ENCODE data around the gene ASTN1.

The ASTN1 gene

GRCh38 chr1:176926330-176927086 is 238.0 kb downstream of the ASTN1 start:
- DNase-seq (ENCODE audit: low read depth) = no peak

- no peak for DNase-seq (ENCODE audit: low read depth)
Measured at GRCh38 chr1:176925223-176925622, 239.3 kb downstream of the ASTN1 start.

GRCh38 chr1:176923283-176923682 is 241.2 kb downstream of the ASTN1 start:
- DNase-seq (ENCODE audit: low read depth) = no peak

- DNase-seq (ENCODE audit: low read depth) = no peak
Measured at GRCh38 chr1:176919386-176920378, 244.8 kb downstream of the ASTN1 start.

- no peak for DNase-seq (ENCODE audit: low read depth)
Measured at GRCh38 chr1:176905648-176906047, 258.9 kb downstream of the ASTN1 start.

GRCh38 chr1:176904057-176904751 is 260.3 kb downstream of the ASTN1 start:
- no peak for DNase-seq (ENCODE audit: low read depth)

GRCh38 chr1:176903474-176903873 is 261.0 kb downstream of the ASTN1 start:
- no peak for DNase-seq (ENCODE audit: low read depth)

GRCh38 chr1:176899321-176899720 is 265.2 kb downstream of the ASTN1 start:
- no peak for DNase-seq (ENCODE audit: low read depth)

- no peak for DNase-seq (ENCODE audit: low read depth)
Measured at GRCh38 chr1:176897350-176898236, 266.9 kb downstream of the ASTN1 start.

GRCh38 chr1:176896216-176896615 is 268.3 kb downstream of the ASTN1 start:
- no peak for DNase-seq (ENCODE audit: low read depth)

GRCh38 chr1:176894450-176894849 is 270.1 kb downstream of the ASTN1 start:
- no peak for DNase-seq (ENCODE audit: low read depth)

- DNase-seq (ENCODE audit: low read depth) = no peak
Measured at GRCh38 chr1:176893625-176894352, 270.7 kb downstream of the ASTN1 start.

- DNase-seq (ENCODE audit: low read depth) = no peak
Measured at GRCh38 chr1:176888471-176889032, 276.0 kb downstream of the ASTN1 start.

- DNase-seq (ENCODE audit: low read depth) = no peak
Measured at GRCh38 chr1:176885751-176886150, 278.8 kb downstream of the ASTN1 start.

GRCh38 chr1:176885341-176885740 is 279.2 kb downstream of the ASTN1 start:
- no peak for DNase-seq (ENCODE audit: low read depth)

- DNase-seq (ENCODE audit: low read depth) = no peak
Measured at GRCh38 chr1:176884911-176885310, 279.6 kb downstream of the ASTN1 start.

- no peak for DNase-seq (ENCODE audit: low read depth)
Measured at GRCh38 chr1:176884286-176884685, 280.2 kb downstream of the ASTN1 start.

- DNase-seq (ENCODE audit: low read depth) = no peak
Measured at GRCh38 chr1:176880955-176881595, 283.4 kb downstream of the ASTN1 start.

- DNase-seq (ENCODE audit: low read depth) = no peak
Measured at GRCh38 chr1:176879784-176880620, 284.5 kb downstream of the ASTN1 start.
